NCI-H1105 (cell line): ENCODE measurements around the gene MYOM3.

Source experiments
- DNase-seq: peaks from one replicate; lab custom pipeline; 2025; lab: John Stamatoyannopoulos, UW

The MYOM3 gene

GRCh38 chr1:24111996-24112779 lies at the start of gene MYOM3:
TSS of gene MYOM3 (minus strand) at chr1:24112135. CDS start at chr1:24108636, 3,499 bp downstream.
- DNase-seq, result peak; percentile 38

- no peak for DNase-seq
These were observed 49.3 kb upstream of the MYOM3 start for GRCh38 chr1:24161270-24161669.

- DNase-seq, result no peak
These were observed 47.4 kb upstream of the MYOM3 start for GRCh38 chr1:24159366-24159765.

DNA sequence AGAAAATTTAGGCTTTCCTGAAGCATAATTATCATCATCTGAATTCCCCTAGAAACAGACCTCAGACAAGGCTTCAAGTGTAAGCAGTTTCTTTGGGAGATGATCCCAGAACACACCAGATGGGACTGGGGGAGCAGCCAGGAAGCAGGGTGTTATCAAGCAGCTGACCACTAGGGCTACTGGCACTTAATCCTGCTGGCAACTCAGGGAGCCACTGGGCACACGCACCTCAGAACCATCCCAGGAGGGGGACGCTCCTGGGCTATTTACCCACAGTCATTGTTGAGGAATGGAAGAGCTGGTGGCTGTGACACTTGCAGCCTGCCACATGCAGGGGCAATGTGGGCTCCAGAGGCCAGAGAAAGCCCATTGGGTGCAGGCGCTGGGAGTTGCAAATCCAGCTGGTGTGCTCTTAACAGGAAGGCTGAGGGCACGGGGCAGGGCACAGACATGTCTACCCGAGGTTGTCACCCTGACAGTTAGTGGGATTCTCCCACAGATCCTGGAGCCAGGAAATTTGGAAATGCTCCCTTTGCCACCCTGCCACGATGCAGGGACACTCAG lies 46.1 kb upstream of the MYOM3 start:
- no peak for DNase-seq

GRCh38 chr1:24156542-24157260 lies 44.8 kb upstream of the MYOM3 start:
- no peak for DNase-seq

DNA sequence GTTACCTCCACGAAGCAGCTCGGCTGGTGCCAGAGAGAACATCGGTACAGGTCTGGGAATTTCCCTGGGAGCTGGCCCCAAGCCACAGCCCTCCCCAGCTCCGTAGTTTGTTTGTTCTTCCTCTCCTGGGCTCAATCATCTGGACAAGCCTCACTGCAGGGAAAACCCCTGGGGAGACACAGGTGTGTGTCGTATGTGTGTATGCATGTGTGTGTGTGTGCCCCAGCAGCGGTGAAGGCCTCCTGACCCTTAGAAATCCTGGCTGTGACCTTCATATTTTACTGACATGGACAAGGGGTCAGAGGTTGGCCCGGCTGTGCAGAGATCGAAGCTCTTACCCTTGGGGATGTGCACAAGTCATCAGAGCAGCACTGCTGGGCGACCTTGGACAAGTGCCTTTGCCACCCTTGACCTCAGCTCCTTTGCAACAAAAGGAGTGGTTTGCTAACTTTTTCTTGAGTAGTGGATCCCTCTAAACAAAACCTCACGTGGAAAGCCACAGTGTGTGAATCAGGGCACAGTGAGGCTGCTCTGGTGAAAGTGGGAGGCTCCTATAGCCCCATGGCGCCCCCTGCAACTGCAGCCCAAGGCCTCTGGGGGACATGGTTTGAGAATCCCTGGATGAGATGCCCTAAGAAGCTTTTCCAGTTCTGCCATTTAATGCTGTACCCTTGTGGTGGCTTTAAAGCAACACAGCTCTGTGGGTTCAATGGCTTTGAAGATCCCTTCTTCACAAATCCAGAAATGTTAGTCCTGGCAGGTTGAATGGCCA lies 43.3 kb upstream of the MYOM3 start:
- DNase-seq, result no peak

DNA sequence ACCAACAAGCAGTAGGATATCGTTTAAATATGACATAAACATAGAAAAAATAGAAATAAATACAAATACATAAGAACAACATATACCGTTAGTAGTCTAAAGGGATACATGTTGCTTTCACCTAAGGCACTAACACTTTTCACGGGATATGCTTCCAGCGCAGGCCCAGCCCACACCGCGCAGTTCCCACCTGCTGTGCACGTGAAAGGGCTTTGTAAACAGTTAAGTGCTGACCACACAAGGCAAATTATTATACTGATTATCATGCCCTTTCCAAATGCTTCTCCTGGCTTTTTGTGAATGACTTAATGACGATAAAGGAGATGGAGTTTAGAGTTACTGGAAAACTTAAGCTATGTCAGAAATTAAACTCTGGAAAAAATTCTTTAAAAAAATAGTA lies 42.3 kb upstream of the MYOM3 start:
- no peak for DNase-seq

DNA sequence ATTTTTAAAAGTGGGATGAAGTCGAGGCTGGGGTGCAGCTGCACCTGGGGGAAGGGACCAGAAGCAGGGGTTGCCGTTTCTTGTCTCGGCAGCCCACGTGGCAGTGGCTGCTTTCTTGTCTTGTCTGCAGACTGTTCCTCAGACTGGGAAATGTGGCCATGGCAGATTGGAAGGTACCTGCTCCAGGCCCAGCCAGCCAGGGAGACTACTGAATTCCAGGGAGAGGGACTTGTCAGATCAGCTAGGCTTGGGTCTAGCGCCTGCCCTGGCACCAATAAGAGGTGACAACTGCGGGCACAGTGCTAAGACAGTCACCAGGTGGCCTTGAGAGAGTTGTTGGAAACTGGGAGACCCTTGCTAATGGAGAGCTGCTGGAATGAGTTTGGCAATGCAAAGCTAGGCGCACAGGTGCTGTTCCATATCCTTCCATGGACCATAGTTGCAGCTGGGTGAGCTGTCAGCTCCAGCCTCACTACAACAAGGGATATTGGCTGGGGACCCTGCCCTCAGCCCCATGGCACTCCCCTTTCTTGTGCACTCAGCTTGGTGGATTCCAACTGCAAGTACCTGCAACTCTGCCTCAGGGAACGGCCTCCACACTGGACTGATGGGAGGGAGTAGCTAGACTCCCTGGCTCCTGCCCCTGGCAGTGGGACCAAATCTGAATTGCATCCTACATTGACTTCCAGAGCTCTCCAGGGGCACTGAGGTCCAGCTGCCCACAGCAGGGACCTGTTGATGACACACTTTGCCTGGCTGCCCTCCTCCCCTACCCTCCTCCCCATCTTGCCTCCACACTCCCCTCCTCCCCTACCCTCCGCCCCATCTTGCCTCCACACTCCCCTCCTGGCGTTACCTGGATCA lies 40.9 kb upstream of the MYOM3 start:
- DNase-seq, result no peak

GRCh38 chr1:24151175-24151533 lies 39.2 kb upstream of the MYOM3 start:
- DNase-seq, result peak; percentile 97

GRCh38 chr1:24150234-24151174 lies 38.6 kb upstream of the MYOM3 start:
- peak; percentile 90 for DNase-seq

DNA sequence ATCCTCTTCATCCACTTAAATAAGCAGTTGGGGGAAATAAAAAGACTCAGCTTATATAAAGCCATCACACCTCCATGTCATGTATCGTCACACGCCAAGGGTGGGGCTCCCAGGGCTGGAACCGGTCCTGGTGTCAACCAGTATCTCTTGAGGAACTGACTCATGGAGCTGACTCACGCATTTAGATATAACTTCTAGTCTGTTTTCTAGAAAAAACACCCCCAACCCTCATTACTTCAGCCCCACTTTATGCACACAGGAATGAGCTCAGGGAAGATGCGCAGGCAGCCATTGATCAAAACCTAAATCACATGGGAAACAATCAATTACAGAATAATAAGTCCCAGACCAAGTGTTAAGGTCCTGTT lies 37.9 kb upstream of the MYOM3 start:
- DNase-seq, result no peak

- no peak for DNase-seq
These were observed 35.9 kb upstream of the MYOM3 start for GRCh38 chr1:24147816-24148215.

- DNase-seq, result no peak
These were observed 35.3 kb upstream of the MYOM3 start for GRCh38 chr1:24147194-24147593.

- peak; percentile 20 for DNase-seq
These were observed 30.9 kb upstream of the MYOM3 start, which contains the start of gene IL22RA1 for GRCh38 chr1:24142546-24143534. TSS of gene IL22RA1 (minus strand) at chr1:24143140. CDS start at chr1:24143082, 58 bp downstream.

GRCh38 chr1:24141311-24141997 lies 29.5 kb upstream of the MYOM3 start:
- no peak for DNase-seq

DNA sequence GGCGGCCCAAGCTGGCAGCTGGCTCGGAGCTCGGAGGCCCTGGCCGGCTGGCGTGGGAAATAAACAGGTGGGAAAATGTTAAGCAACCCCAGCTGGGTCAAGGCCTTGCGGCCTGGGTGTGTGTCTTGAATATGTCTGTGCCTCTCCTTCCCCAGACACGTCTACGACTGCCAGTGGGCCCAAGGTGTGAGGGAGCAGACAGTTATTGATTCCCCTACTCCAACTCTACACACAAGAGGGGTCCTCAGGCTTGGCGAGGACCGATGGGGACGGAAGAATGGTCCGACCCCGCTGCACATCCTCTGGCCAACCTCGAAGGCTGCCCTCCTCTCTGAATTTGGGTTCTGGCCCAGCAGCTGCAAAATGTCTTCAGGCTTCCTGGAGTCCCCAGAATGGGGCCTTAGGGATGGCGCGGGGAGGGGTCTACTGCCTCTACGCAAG lies 28.8 kb upstream of the MYOM3 start:
- no peak for DNase-seq

GRCh38 chr1:24139841-24140425 lies 28.0 kb upstream of the MYOM3 start:
- DNase-seq, result no peak

DNA sequence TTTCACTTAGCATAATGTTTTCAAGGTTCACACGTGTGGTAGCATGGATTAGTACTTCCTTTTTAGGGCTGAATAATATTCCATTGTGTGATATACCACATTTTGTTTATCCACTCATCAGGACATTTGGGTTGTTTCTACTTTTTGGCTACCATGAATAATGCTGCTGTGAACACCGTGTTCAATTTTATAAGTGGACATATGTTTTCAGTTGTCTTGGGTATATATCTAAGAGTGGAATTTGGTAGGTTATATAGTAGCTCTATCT lies 27.2 kb upstream of the MYOM3 start:
- DNase-seq, result no peak
